NCI-H1048 (cell line): ENCODE data around the gene CCDC13.
"Not testable (repeated sequence)": the region's sequence is repeated elsewhere in the genome, so short reads cannot be mapped to it uniquely, and the experiment has no call there.

Experiments
- DNase-seq: peaks from one replicate; lab custom pipeline; 2025; lab: John Stamatoyannopoulos, UW

The CCDC13 gene

GRCh38 chr3:42772670-42773408 is at the start of gene CCDC13:
TSS of gene CCDC13 (minus strand) at chr3:42773253. CDS start at chr3:42758345, 14,908 bp downstream.
- no peak for DNase-seq

GRCh38 chr3:42822828-42823227 is 49.8 kb upstream of the CCDC13 start:
- DNase-seq: no peak

DNA sequence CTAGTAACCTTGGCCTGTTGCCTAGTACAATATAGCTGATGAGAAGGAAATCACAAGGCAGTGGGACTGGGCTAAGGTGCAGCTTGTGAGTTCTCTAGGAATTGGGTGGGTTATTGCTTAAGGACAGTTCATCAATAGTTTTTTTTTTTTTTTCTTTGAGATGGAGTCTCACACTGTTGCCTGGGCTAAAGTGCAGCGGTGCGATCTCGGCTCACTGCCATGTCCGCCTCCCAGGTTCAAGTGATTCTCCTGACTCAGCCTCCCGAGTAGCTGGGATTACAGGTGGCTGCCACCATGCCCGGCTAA is 47.6 kb upstream of the CCDC13 start:
- DNase-seq: no peak

GRCh38 chr3:42819351-42819965 is 46.4 kb upstream of the CCDC13 start:
- DNase-seq: no peak

DNA sequence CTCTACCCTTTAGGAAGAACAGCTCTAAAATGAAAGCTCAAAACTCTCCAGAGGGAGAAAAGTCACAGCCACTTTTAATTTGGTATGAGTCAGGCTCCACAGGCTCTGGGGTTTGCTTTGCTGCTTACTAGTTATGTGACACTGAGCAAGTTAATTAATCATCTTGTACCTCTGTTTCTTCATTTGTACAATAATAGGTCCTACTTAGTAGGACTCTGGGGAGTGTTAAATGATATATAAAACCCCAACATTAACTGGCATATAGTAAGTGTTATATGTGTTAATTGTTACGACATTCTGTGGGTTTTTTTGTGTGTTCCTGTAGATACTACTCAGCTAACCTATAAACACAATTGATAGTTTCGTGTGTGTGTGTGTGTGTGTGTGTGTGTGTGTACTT is 42.8 kb upstream of the CCDC13 start:
- no peak for DNase-seq

GRCh38 chr3:42814914-42815507 is 42.0 kb upstream of the CCDC13 start:
- DNase-seq: no peak

GRCh38 chr3:42814246-42814645 is 41.2 kb upstream of the CCDC13 start:
- no peak for DNase-seq

DNA sequence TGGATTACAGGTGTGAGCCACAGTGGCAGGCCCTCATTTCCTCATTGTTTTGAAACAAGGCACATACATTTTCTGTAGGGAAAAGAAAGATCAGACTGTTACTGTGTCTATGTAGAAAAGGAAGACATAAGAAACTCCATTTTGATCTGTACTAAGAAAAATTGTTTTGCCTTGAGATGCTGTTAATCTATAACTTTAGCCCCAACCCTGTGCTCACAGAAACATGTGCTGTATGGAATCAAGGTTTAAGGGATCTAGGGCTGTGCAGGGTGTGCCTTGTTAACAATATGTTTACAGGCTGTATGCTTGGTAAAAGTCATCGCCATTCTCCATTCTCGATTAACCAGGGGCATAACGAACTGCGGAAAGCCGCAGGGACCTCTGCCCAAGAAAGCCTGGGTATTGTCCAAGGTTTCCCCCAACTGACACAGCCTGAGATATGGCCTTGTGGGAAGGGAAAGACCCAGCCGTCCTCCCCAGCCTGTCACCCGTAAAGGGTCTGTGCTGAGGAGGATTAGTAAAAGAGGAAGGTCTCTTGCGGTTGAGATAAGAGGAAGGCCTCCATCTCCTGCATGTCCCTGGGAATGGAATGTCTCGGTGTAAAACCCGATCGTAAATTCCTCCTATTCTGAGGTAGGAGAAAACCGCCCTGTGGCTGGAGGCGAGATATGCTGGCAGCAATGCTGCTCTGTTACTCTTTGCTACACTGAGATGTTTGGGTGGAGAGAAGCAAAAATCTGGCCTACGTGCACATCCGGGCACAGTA is 38.2 kb upstream of the CCDC13 start:
- DNase-seq: not testable (repeated sequence)

DNA sequence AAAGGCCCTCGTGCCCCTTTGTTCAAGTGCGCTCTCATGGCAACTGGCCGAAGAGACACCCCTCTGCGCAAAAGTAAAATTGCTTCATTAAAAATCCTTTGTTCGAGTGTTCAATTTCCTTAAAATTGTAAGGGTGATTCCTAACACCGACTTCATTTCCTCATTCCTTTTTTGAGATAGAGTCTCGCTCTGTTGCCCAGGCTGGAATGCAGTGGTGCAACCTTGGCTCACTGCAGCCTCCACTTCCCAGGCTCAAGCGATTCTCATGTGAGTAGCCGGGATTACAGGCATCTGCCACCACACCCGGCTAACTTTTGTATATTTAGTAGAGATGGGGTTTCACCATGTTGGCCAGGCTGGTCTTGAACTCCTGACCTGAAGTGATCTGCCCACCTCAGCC is 37.7 kb upstream of the CCDC13 start:
- not testable (repeated sequence) for DNase-seq

DNA sequence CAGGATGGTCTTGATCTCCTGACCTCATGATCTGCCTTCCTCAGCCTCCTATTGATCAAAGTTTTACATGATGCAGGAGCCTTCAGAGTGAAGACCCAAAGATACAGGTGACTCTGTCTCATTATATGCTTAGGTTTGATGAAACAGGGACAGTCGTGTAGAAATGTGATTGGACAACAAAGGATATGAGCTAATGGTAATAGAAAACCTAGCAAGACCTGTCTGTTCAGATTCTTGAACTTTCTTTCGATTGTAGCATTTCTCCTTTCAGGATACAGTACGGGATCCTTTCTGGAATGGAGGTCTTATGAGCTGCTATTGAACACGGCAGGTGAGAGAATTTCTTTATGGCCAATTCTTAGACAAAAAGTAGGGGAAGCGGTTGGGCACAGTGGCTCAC is 36.1 kb upstream of the CCDC13 start, which contains the start of gene ACKR2:
TSS of gene ACKR2 (plus strand) at position 244 of the 400 bp plus-strand sequence. CDS start 55,058 bp downstream, outside the sequence.
- DNase-seq: no peak

DNA sequence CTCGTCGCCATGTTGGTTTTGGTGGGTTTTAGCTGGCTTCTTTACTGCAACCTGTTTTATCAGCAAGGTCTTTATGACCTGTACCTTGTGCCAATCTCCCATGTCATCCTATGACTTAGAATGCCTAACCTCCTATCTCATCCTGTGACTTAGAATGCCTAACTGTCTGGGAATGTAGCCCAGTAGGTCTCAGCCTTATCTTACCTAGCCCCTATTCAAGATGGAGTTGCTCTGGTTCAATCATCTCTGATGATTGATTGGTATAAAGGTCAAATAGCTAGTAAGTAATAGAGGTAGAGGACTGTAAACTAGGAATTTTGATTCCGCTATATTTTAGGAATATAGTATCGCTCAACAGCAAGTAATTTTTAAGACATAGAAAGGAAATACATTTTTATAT is 34.9 kb upstream of the CCDC13 start:
- DNase-seq: no peak

GRCh38 chr3:42805141-42805821 is 32.2 kb upstream of the CCDC13 start:
- no peak for DNase-seq

- no peak for DNase-seq
Observed at GRCh38 chr3:42804831-42805132, 31.7 kb upstream of the CCDC13 start.

GRCh38 chr3:42804106-42804830 is 31.2 kb upstream of the CCDC13 start, which contains the start of gene HIGD1A:
TSS of gene HIGD1A (minus strand) at chr3:42804490. CDS start at chr3:42794253, 10,237 bp downstream.
- DNase-seq: peak; percentile 89

GRCh38 chr3:42803414-42804105 is 30.5 kb upstream of the CCDC13 start:
- DNase-seq: no peak

DNA sequence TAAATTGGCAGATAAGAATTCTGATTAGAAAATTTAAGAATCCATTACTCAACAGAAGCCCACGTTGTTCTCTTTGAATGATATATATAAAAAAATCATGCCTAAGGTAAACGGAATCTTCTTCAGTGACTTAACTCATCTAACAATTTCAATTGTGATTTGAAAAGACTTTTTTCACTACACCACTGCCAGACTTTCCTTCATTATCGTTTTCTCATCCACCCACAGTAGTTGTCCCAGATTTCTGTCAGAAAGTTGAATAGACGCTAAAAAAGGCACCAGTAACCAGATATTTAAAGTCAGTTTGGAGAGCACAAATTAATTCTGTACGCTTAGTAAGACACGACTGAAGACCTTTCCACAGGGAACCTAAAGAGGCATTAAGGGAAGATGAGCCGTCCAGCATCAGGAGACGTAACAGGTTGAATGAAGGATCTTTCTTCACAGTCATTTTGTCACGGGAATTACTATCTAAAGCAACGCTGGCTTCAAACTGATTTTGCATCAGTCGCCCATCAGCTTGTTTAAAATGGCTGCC is 29.9 kb upstream of the CCDC13 start:
- DNase-seq: no peak

DNA sequence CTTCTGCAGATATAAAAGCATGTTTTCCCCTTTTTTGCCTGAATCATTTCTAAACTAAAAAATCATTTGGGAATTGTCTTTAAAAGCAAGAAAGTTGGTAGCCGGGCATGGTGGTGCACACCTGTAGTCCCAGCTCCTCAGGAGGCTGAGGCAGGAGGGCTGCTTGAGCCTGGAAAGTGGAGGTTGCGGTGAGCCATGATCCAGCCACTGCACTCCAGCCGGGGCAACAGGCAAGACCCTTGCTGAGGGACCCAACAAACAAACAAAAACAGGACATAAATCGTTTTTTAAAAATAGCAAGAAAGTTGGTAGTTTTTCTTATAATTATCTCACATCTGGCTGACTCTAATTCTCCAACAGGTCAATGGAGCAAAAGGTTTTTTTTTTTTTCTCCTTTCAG is 28.7 kb upstream of the CCDC13 start:
- no peak for DNase-seq

DNA sequence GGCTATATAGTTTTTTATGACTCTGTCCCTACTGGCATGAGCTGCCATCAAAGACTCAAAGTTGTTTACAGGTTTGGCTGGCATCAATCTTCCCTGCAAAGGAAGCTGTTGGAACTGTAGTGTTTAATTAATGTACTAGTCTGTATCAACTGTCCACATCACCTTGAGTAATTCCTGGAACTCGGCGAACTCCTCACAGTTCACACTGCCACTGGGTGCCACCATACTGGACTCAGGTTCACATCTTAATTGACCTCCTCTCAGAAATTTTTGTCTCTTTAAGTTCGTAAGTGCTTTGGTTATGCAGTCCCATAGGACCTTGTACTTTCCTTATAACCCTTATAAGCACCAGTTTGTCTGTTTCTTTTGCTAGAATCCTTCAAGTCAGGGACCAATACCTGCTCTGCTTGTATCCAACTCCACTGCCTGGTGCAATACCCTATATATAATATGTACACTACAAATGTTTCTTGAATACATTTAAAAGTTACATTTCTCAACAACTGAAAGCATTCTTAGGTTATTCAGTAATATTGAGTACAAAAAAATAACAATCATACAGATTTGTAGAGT is 28.1 kb upstream of the CCDC13 start:
- no peak for DNase-seq

DNA sequence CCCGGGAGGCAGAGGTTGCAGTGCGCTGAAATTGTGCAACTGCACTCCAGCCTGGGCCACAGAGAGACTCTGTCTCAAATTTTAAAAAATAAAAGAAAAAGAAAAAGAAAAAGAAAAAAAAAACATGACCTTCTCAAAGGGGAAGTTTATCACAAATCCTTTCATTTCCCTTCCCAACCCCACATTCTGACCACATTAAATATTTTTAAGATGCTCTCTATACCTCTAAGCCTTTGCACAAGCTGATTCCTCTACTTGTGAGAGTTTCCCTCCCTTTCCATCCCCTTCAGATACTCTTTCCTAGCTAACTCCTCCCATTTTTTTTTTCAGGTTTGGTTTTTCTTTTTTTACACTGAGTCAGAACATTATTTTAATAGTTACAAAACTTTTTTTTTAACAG is 27.2 kb upstream of the CCDC13 start:
- DNase-seq: no peak

DNA sequence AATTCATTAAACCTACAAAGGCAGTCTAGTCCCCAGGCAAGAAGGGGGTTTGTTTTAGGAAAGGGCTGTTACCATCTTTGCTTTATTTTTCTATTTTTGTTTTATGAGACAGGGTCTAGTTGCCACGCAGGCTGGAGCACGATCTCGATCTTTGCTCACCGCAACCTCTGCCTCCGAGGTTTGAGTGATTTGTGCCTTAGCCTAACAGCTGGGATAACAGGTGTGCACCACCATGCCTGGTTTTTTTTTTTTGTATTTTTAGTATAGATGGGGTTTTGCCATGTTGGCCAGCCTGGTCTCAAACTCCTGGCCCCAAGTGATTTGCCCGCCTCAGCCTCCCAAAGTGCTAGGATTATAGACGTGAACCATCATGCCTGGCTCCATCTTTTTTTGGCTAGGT is 26.3 kb upstream of the CCDC13 start:
- DNase-seq: no peak
